GM13977 (cell line): ENCODE measurements around the gene GNGT2.

ENCODE experiments used
- DNase-seq: peaks from one replicate; pipeline ENCODE4 v3.0.0; 2012; ENCODE audit warnings: low spot score
- CTCF ChIP-seq: IDR thresholded peaks from 2 replicates; pipeline ENCODE4 v1.5.1; 2012; ENCODE audit warnings: mild to moderate bottlenecking, control low read depth; ENCODE audit not compliant: insufficient read depth; ENCODE audit errors: extremely low read depth, missing control alignments
- in situ Hi-C: fragments of 300-500 bp; cut with MboI; formaldehyde crosslinking; loops from one replicate; pipeline ENCODE4 v1.12.0; 2022; ENCODE audit warnings: low sequenced_read_pairs, low pct_unique_long_range_greater_than_20kb, mixed read lengths, inconsistent platforms; ENCODE audit not compliant: unreplicated experiment

Gene GNGT2

GRCh38 chr17:49210158-49211029 lies at the start of gene GNGT2, which contains the start of gene ABI3:
TSS of gene GNGT2 (minus strand) at chr17:49210574. CDS start at chr17:49207422, 3,152 bp downstream.
TSS of gene ABI3 (plus strand) at chr17:49210707. CDS start at chr17:49210725, 18 bp downstream.
- peak; percentile 90 for DNase-seq
- in situ Hi-C loops: no loop called here

GRCh38 chr17:49259663-49260010 lies 49.3 kb upstream of the GNGT2 start:
- in situ Hi-C loops: no loop called here
- no peak for DNase-seq
- TF ChIP-seq CTCF: no peak

More at GRCh38 chr17:49210158-49211029, at the start of gene GNGT2, which contains the start of gene ABI3:
- TF ChIP-seq CTCF: no peak

DNA sequence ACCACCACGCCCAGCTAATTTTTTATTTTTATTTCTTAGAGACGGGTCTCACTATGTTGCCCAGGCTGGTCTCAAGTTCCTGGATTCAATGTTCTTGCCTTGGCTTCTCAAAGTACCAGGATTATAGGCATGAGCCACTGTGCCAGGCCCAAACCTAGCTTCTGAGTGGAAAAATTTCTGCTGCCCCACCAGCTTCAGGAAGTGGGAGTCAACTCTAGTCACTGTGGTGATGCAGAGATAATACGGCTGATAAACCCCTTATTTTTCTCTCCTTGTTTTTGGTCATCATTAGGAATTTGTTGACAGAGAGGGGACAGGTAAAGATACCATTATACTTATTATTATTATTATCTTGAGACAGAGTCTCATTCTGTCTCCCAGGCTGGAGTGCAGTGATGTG lies 48.0 kb upstream of the GNGT2 start:
- TF ChIP-seq CTCF: no peak
- DNase-seq: no peak
- in situ Hi-C loops: no loop called here

DNA sequence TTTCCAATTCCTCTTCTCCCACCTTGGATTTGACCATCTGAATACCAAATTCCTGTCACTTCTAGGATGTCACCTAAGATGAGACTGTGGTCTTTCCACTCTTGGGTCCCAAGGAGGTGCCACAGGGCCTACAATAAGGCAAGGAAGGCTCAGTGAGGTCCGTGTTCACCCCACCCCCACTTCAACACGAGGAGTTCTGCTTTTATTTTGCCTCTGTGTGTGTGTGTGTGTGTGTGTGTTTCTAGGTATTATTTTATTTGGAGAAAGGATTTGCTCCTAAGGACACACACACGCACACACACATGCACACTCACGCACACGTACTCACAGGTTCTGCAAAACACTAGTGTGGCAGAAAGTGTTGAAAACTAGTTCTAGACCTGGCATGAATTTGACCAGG lies 44.8 kb upstream of the GNGT2 start:
- in situ Hi-C loops: no loop called here
- no peak for TF ChIP-seq CTCF
- no peak for DNase-seq

GRCh38 chr17:49254066-49254465 lies 43.7 kb upstream of the GNGT2 start:
- in situ Hi-C loops: no loop called here
- no peak for TF ChIP-seq CTCF
- DNase-seq: no peak

GRCh38 chr17:49252148-49252695 lies 41.8 kb upstream of the GNGT2 start:
- no peak for DNase-seq
- no peak for TF ChIP-seq CTCF
- in situ Hi-C loops: no loop called here
